Activated CD4-positive, alpha-beta T cell treated with anti-CD3 and anti-CD28 coated beads for 24 hours (primary cell): ENCODE results near the gene IHH.
A peak's percentile ranks its signal among the peaks of the same experiment; 100 is the strongest.

Source experiments
- DNase-seq, 2 donors: peaks; one replicate each; pipeline ENCODE4 v3.0.0-alpha.2; 2020; ENCODE audit warnings: low read depth in 2 of 2

Gene IHH

GRCh38 chr2:219060821-219061791 is at the start of gene IHH:
Gene IHH (minus strand): TSS chr2:219060921. CDS start chr2:219060467, 454 bp downstream.
- no peak for DNase-seq

DNA sequence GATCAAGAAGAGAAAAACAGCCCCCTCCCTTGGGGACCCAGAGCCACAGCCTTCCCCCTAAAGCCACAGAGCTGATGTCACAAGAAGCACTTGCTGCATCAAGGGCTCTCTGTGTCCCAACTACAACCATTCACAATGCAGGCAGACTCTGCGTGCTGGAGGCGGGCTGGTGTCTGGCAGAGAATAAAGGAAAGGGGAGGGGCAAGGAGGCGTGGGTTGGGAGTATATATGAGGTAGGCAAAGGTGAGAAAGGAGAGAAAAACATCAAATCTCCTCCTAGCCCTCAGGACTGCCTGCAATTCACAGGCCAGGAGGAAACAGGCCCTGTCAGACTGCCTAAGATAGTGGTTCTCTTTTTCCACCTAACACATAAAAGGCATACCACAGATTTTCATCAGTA is 48.8 kb upstream of the IHH start:
- peak in 1 of 2 donors; percentile 23 for DNase-seq

DNA sequence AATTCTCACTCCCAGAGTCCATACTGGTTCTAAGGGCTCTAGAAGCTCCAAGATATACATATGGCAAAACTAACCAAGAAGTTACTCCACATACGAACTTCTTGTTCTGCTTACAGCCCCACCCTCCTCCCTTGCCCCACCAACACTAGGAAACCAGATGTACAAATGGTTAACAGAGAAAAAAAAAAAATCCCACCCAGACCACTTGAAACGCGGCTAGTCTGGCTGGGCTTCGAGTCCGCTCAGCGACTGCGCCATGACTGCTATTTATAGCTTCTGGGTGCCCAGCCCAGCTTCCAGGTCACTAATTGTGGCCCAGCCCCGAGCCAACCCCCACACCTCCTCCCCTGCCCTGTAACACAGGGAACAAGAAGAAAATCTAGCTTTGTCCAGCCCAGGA is 47.0 kb upstream of the IHH start:
- no peak for DNase-seq

DNA sequence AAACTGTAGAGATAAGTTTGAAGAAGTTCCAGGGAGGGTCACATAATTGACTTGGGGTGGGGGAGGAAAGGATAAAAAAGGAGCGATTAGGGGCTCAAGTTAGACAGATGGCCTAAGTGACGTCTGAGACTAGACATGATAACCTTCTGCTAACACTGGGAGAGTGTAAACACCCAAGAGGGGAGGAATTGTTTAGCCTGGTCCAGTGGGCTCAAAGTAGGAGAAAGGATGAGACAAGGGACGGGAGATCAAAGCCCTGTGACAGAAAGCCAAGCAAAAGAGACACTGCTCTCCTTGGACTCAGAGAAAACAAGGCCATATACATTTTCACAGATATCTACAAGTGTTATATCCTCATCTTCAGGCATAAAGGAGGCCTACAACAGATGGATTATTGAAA is 45.5 kb upstream of the IHH start:
- no peak for DNase-seq

DNA sequence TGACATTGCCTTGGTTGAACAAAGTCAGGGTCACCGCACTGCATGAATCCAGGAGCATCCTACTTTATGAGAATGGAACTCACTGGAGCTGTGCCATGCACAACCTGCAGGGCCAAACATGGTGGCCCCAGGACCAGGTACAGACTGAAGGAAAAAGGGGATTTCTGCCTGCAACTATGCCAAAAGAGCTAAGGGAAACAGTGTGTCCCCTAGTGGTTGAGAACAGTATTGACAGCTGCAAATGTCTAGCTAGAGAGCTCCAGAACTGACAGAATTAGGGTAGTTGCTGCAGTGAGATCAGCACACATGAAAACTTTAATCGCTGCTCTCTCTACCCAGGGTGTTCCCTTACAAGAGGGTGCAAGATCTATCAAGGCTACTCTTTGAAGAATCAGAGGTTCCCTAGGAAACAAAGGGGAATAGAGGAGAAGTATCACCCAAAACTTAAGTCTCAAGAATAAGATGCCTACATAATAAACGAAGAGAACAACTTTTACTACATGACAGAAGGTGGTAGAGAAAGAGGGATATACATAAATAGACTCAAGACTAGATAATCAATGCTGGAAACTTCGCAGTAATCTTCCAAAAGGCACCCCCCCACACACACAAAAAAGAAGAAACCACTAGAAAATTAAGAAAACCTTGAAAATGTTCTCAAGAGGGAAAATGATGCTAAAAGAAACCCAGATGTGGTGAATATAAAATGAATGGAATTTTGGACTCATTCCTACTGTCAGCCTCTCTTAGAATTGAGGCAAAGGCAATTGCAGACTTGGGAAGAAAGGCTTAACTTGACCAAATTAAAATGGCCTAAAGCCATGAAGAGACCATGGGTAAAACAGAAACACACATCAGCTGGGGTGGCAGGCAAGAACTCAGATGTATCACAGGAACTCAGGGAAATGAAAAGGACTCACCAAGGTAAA is 43.6 kb upstream of the IHH start:
- no peak for DNase-seq

GRCh38 chr2:219099329-219099728 is 38.6 kb upstream of the IHH start:
- DNase-seq: no peak

DNA sequence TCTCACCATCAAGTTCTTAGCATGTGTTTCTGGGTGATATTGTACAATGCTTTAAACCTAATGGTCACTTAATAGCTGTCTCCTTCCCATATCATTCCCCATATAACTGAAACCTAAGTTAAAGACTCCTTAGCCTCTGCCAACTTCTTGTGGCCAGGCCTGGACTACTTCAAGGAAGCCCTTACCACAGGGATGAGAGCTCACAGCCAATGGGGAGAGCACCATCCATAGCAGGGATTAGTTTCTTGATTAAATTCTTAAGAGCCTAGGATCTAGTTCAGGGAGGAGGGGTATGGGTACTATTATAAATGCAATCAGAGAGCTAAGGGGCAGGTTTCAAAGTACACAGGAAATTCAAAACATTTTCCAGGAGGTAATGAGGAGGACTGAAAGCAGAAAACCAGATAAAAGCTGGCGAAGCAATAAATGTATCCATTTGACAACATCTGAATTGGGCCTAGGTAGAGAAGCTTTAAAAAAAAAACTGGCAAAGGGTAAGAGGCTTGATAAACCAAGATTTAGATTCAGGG is 34.8 kb upstream of the IHH start:
- DNase-seq: no peak

GRCh38 chr2:219094171-219094570 is 33.5 kb upstream of the IHH start:
- no peak for DNase-seq

- DNase-seq: no peak
Observed at GRCh38 chr2:219090436-219091299, 29.9 kb upstream of the IHH start.

- no peak for DNase-seq
Observed at GRCh38 chr2:219089330-219089729, 28.6 kb upstream of the IHH start.

DNA sequence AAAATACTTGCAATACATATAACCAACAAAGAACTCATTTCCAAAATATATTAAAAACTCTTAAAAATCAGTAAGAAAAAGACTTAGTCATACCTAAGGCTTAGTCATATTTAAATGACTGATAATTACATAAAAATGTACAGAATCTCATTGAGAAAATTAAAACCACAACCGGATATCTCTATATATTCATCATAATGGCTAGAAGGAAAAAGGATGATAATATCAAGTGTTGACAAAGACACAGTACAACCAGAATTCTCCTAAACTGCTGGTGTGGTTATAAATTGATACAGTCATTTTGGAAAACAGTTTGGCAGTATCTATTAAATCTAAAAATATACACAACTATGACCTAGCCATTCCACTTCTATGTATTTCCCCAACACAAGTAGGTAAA is 27.1 kb upstream of the IHH start:
- no peak for DNase-seq

DNA sequence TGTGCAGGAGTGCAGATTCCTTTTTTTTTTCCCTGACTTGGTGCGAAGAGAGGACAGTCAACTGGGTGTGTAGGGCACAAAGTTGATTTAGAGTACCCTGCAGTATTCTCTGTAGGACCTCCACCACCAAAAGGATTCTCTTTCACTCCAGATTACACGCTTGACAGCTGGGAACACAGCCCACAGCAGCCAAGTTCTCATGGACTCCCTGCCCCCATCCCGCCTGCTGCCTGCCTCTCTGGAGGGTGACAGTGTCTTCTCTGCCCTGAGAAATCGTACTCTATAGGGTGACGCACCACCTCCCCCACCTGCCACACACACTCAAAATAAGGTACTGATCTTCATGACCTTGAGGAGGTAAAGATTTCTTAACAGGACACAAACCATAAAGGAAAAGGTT is 26.6 kb upstream of the IHH start:
- DNase-seq: no peak

- no peak for DNase-seq
Observed at GRCh38 chr2:219086196-219086595, 25.5 kb upstream of the IHH start.

- DNase-seq: no peak
Observed at GRCh38 chr2:219084791-219085190, 24.1 kb upstream of the IHH start.

DNA sequence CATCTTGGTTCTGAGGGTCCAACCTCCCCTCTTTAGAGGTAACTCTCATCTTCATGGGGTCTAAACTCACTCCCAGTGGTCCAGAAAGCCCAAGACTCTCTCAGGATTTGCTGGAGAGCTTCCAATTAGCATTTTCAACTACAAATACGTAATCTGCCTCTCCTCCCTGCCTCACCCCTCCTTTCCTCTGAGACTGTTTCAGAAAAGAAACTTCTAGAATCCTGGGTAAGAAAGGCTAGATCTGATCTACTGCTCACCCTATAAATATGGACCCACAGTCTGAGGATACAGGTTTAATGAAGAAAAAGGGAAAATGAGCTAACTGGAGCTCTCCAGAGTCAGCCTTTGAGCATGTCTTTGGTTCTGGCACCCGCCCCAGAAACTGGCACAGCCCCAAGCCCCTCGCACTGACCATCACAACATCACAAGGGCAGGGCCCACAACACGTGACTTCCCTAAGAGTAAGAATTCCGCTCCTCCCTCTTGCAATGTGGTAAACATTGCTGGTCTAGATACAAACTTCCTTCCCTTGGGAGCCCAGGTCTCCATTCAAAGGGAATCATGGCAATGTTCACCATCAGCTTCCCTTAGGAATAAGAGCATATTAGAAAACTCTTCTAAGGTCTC is 21.7 kb upstream of the IHH start:
- no peak for DNase-seq

- DNase-seq: no peak
Observed at GRCh38 chr2:219081701-219082331, 21.1 kb upstream of the IHH start.

- no peak for DNase-seq
Observed at GRCh38 chr2:219081096-219081495, 20.4 kb upstream of the IHH start.

DNA sequence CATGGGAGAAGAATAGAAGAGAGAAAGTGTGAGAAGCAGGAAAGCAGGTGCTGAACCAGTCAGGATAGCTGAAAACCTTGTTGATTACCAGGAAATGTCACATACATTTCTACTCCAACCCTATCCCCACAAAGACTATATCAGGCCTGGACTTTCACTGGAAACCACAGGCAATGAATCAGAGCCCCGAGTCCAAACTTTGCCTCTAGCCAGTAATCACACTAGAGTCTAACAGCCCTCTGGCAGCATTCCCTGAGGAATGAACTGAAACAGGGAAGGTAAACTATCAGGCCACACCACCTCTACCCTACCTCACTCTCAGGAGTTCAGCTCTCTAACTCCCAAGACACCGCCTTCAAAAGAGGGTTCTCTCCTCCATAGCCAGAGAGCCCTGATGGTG is 18.7 kb upstream of the IHH start:
- DNase-seq: no peak

GRCh38 chr2:219078951-219079350 is 18.2 kb upstream of the IHH start:
- no peak for DNase-seq

GRCh38 chr2:219078126-219078525 is 17.4 kb upstream of the IHH start:
- DNase-seq: no peak
